Neural progenitor cell (in vitro differentiated cells): ENCODE data around the gene SLC25A13. TPM values are rescaled to one million over a fixed set of nuclear protein-coding genes. Genes with fewer than 3 reads are reported as not detected.

Experiments used
- DNase-seq: peaks from one replicate; pipeline ENCODE4 v3.0.0-alpha.2; 2016; ENCODE audit warnings: low spot score
- H2AFZ ChIP-seq: fragments of 200-600 bp; sonication (generic); replicated peaks from 2 replicates; pipeline ENCODE4 v1.6.1; 2016; ENCODE audit warnings: antibody characterized with exemption
- H3F3A ChIP-seq: fragments of 200-600 bp; sonication (generic); 2 replicates; pipeline ENCODE4 v1.6.1; 2016; ENCODE audit warnings: antibody characterized with exemption, low read depth
- H3K27ac ChIP-seq: fragments of 200-600 bp; sonication (generic); 2 replicates; pipeline ENCODE4 v1.5.1; 2016; ENCODE audit warnings: mild to moderate bottlenecking
- H3K27me3 ChIP-seq: fragments of 200-600 bp; sonication (generic); 2 replicates; pipeline ENCODE4 v1.6.1; 2016; ENCODE audit warnings: mild to moderate bottlenecking, moderate library complexity
- H3K36me3 ChIP-seq: fragments of 200-600 bp; sonication (generic); 2 replicates; pipeline ENCODE4 v1.5.1; 2016
- H3K4me1 ChIP-seq: fragments of 200-600 bp; sonication (generic); 2 replicates; pipeline ENCODE4 v1.6.1; 2016; ENCODE audit warnings: mixed run types
- H3K4me2 ChIP-seq: fragments of 200-600 bp; sonication (generic); 2 replicates; pipeline ENCODE4 v1.6.1; 2016
- H3K4me3 ChIP-seq: fragments of 200-600 bp; sonication (generic); 2 replicates; pipeline ENCODE4 v1.5.1; 2016
- H3K79me2 ChIP-seq: fragments of 200-600 bp; sonication (generic); 2 replicates; pipeline ENCODE4 v1.6.1; 2016; ENCODE audit warnings: low read depth
- H3K9ac ChIP-seq: fragments of 200-600 bp; sonication (generic); 2 replicates; pipeline ENCODE4 v1.6.1; 2016
- H3K9me3 ChIP-seq: fragments of 200-600 bp; sonication (generic); 2 replicates; pipeline ENCODE4 v1.5.1; 2016; ENCODE audit warnings: low read depth
- H4K20me1 ChIP-seq: fragments of 200-600 bp; sonication (generic); 2 replicates; pipeline ENCODE4 v1.6.1; 2016; ENCODE audit warnings: low read depth
- H3K27ac Mint-ChIP-seq: 3 replicates; pipeline ENCODE4 v1.8.0; 2021; ENCODE audit warnings: mixed read lengths
- H3K27me3 Mint-ChIP-seq: 2 replicates; pipeline ENCODE4 v1.8.0; 2022; ENCODE audit warnings: low read depth, mild to moderate bottlenecking, inconsistent platforms, moderate library complexity, mixed read lengths; ENCODE audit not compliant: insufficient read depth
- H3K36me3 Mint-ChIP-seq: 3 replicates; pipeline ENCODE4 v1.8.0; 2021; ENCODE audit warnings: mixed read lengths
- H3K4me1 Mint-ChIP-seq: 3 replicates; pipeline ENCODE4 v1.8.0; 2021; ENCODE audit warnings: mixed read lengths
- H3K4me3 Mint-ChIP-seq: 3 replicates; pipeline ENCODE4 v1.8.0; 2021; ENCODE audit warnings: mild to moderate bottlenecking, moderate library complexity, mixed read lengths
- H3K9me3 Mint-ChIP-seq: 3 replicates; pipeline ENCODE4 v1.8.0; 2020; ENCODE audit warnings: mixed read lengths
- CTCF ChIP-seq: fragments of 200-600 bp; sonication (generic); IDR thresholded peaks from 2 replicates; pipeline ENCODE4 v1.5.1; 2017; ENCODE audit warnings: antibody characterized with exemption, mild to moderate bottlenecking
- EZH2 ChIP-seq: fragments of 200-600 bp; sonication (generic); IDR thresholded peaks from 2 replicates; pipeline ENCODE4 v1.6.1; 2017; ENCODE audit warnings: antibody characterized with exemption, mild to moderate bottlenecking, moderate library complexity
- EZH2phosphoT487 ChIP-seq: fragments of 200-600 bp; sonication (generic); IDR thresholded peaks from 2 replicates; pipeline ENCODE4 v1.6.1; 2017; ENCODE audit warnings: antibody characterized with exemption
- total RNA-seq: library from RNA; depleted of rRNA; stranded (reverse); fragments of >200 nt; gene quantifications from 2 replicates; pipeline ENCODE4 v1.2.3, GENCODE V29; 2015; ENCODE audit warnings: low replicate concordance

The SLC25A13 gene
- total RNA-seq, 1 donor from 2014 or later, result 83.3 TPM

- Mint-ChIP-seq H3K9me3 (no peaks in the 10 kb centered on the region), H3K27ac (no peak overlapping the region), H3K36me3 (no peaks in the 10 kb centered on the region), H3K4me3 (no peak overlapping the region), H3K4me1 (peaks cover 8% of the 10 kb centered on the region), H3K27me3 (peaks cover 6% of the 10 kb centered on the region)
- no peak overlapping the region for H3K4me3 ChIP-seq
- no peaks in the 10 kb centered on the region for H3K9me3 ChIP-seq
- TF ChIP-seq CTCF (no peak), EZH2 (no peak), EZH2phosphoT487 (no peak)
- H3K27ac ChIP-seq, result no peak overlapping the region
- no peak overlapping the region for H3K9ac ChIP-seq
- H3F3A ChIP-seq, result peaks cover 11% of the 10 kb centered on the region
- peaks cover 3% of the 10 kb centered on the region for H3K27me3 ChIP-seq
- H4K20me1 ChIP-seq, result no peaks in the 10 kb centered on the region
- no peak overlapping the region for H2AFZ ChIP-seq
- H3K4me1 ChIP-seq, result peaks cover 17% of the 10 kb centered on the region
- H3K36me3 ChIP-seq, result no peaks in the 10 kb centered on the region
- H3K79me2 ChIP-seq, result no peaks in the 10 kb centered on the region
- peak; percentile 31 for DNase-seq
- no peak overlapping the region for H3K4me2 ChIP-seq
These were observed 241.9 kb downstream of the SLC25A13 start for GRCh38 chr7:96080027-96080426.

- Histone ChIP-seq H3K36me3 (no peaks in the 10 kb centered on the region), H3K27ac (no peak overlapping the region), H4K20me1 (no peaks in the 10 kb centered on the region), H3K4me1 (peaks cover 17% of the 10 kb centered on the region), H3K79me2 (no peaks in the 10 kb centered on the region), H3K4me2 (peak overlapping the region; percentile 84), H2AFZ (peak overlapping the region; percentile 99), H3F3A (peaks cover 11% of the 10 kb centered on the region), H3K4me3 (peak overlapping the region; percentile 73), H3K9me3 (no peaks in the 10 kb centered on the region), H3K27me3 (peaks cover 3% of the 10 kb centered on the region), H3K9ac (no peak overlapping the region)
- Mint-ChIP-seq H3K4me1 (peaks cover 8% of the 10 kb centered on the region), H3K27ac (no peak overlapping the region), H3K9me3 (no peaks in the 10 kb centered on the region), H3K4me3 (peak overlapping the region; percentile 96), H3K27me3 (peaks cover 6% of the 10 kb centered on the region), H3K36me3 (no peaks in the 10 kb centered on the region)
- TF ChIP-seq EZH2phosphoT487 (no peak), CTCF (no peak), EZH2 (no peak)
- DNase-seq, result no peak
These were observed 245.6 kb downstream of the SLC25A13 start for GRCh38 chr7:96076350-96076707.

GRCh38 chr7:96075510-96076349 lies 246.2 kb downstream of the SLC25A13 start:
- Histone ChIP-seq H3K4me2 (peak overlapping the region; percentile 84), H3K79me2 (no peaks in the 10 kb centered on the region), H3K27me3 (peaks cover 3% of the 10 kb centered on the region), H3K36me3 (no peaks in the 10 kb centered on the region), H3F3A (peaks cover 11% of the 10 kb centered on the region), H4K20me1 (no peaks in the 10 kb centered on the region), H3K9ac (no peak overlapping the region), H3K4me3 (peak overlapping the region; percentile 73), H3K27ac (no peak overlapping the region), H2AFZ (peak overlapping the region; percentile 99), H3K4me1 (peaks cover 17% of the 10 kb centered on the region), H3K9me3 (no peaks in the 10 kb centered on the region)
- Mint-ChIP-seq H3K27me3 (peaks cover 6% of the 10 kb centered on the region), H3K36me3 (no peaks in the 10 kb centered on the region), H3K4me3 (peak overlapping the region; percentile 96), H3K27ac (no peak overlapping the region), H3K4me1 (peaks cover 8% of the 10 kb centered on the region), H3K9me3 (no peaks in the 10 kb centered on the region)
- peak; percentile 88 for TF ChIP-seq CTCF
- TF ChIP-seq EZH2, result no peak
- DNase-seq, result peak; percentile 89
